ENCODE data around the gene ATP2A1. TPM values are rescaled to one million over a fixed set of nuclear protein-coding genes. Genes with fewer than 3 reads are reported as not detected.

ATP2A1 gene
- total RNA-seq, 1 donor, result 0.36 TPM

DNA sequence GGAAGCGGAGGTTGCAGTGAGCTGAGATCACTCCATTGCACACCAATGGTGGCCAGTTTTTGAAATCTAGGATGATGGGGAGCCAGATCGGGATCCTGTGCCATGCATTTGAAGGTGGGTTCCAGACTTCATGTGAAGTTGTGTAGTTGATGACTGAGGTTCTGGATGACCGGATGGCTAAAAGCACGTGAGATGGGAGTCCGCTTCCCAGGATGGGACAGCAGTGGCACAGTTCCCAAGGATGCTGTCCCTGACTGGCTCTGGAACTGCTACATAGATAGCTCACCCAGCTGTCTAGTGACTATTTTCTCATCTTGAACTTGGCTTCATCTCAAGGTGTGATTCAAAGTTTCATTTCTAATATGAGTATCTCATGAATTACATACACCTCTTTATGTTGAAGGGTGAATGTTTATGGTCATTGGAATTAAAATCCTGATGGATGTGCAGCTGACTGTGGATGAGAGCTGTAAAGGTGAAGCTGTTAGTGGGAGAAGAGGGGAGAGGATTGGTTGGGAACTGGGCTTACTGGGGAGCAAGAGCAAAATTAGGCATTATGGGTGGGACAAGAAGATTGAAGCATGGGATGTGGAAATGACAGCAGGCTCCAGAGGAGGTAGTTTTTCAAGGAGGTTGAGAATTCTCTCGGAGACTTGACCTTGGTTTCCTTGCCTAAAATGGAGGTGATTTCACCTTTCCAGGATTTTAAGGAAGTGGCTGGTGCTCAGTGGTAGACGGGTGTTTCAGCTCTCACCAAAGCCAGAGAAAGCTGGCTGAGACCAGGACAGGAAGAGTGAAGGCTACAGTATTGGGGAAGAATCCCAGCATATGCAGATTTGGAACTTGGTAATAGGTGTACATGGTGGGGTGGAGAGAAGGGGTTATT is 40.4 kb upstream of the ATP2A1 start:
- Histone ChIP-seq H3K9me3 (ENCODE audit: low read depth, low read length) (no peaks in the 10 kb centered on the region), H3K4me1 (ENCODE audit: insufficient read depth, low read length) (no peaks in the 10 kb centered on the region), H3K4me3 (ENCODE audit: insufficient read depth, low read length) (no peak overlapping the region), H3K4me2 (ENCODE audit: insufficient read depth, low read length) (no peak overlapping the region), H3K27me3 (ENCODE audit: insufficient read depth, low read length) (no peaks in the 10 kb centered on the region), H3K79me2 (ENCODE audit: insufficient read depth, low read length) (peaks cover 10% of the 10 kb centered on the region), H2AFZ (ENCODE audit: low read length) (no peak overlapping the region), H3K36me3 (ENCODE audit: insufficient read depth, low read length) (peaks cover 60% of the 10 kb centered on the region), H4K20me1 (ENCODE audit: insufficient read depth, low read length) (peaks cover 14% of the 10 kb centered on the region), H3K27ac (ENCODE audit: low read depth, low read length) (no peak overlapping the region)
- TF ChIP-seq, protein P1, sequence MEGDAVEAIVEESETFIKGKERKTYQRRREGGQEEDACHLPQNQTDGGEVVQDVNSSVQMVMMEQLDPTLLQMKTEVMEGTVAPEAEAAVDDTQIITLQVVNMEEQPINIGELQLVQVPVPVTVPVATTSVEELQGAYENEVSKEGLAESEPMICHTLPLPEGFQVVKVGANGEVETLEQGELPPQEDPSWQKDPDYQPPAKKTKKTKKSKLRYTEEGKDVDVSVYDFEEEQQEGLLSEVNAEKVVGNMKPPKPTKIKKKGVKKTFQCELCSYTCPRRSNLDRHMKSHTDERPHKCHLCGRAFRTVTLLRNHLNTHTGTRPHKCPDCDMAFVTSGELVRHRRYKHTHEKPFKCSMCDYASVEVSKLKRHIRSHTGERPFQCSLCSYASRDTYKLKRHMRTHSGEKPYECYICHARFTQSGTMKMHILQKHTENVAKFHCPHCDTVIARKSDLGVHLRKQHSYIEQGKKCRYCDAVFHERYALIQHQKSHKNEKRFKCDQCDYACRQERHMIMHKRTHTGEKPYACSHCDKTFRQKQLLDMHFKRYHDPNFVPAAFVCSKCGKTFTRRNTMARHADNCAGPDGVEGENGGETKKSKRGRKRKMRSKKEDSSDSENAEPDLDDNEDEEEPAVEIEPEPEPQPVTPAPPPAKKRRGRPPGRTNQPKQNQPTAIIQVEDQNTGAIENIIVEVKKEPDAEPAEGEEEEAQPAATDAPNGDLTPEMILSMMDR (IDR thresholded peaks at IDR 0.05; ENCODE audit: extremely low read depth, low read depth, low read length), result no peak
- no peak for DNase-seq (ENCODE audit: insufficient read length, low spot score, missing footprints)

DNA sequence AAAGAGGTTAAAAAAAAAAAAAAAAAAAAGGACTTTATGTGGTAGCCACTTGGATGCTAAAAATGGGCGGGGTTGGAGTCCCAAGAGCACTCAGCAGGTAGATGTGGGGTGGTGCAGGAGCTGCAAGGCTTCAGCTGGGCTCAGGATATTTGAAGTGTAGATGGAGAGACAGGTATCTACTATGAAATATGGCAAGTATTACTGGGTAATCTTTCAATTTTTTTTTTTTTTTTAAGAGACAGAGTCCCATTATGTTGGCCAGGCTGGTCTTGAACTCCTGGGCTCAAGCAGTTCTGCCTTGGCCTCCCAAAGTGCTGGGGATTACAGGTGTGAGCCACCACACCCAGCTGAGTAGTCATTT is 39.8 kb upstream of the ATP2A1 start:
- Histone ChIP-seq H3K36me3 (ENCODE audit: insufficient read depth, low read length) (peaks cover 60% of the 10 kb centered on the region), H3K4me3 (ENCODE audit: insufficient read depth, low read length) (no peak overlapping the region), H3K79me2 (ENCODE audit: insufficient read depth, low read length) (peaks cover 4% of the 10 kb centered on the region), H3K27me3 (ENCODE audit: insufficient read depth, low read length) (no peaks in the 10 kb centered on the region), H3K27ac (ENCODE audit: low read depth, low read length) (no peak overlapping the region), H3K4me1 (ENCODE audit: insufficient read depth, low read length) (no peaks in the 10 kb centered on the region), H3K4me2 (ENCODE audit: insufficient read depth, low read length) (no peak overlapping the region), H3K9me3 (ENCODE audit: low read depth, low read length) (no peaks in the 10 kb centered on the region), H4K20me1 (ENCODE audit: insufficient read depth, low read length) (peaks cover 11% of the 10 kb centered on the region), H2AFZ (ENCODE audit: low read length) (no peak overlapping the region)
- TF ChIP-seq, protein P1 (IDR thresholded peaks at IDR 0.05; ENCODE audit: extremely low read depth, low read depth, low read length), result no peak
- no peak for DNase-seq (ENCODE audit: insufficient read length, low spot score, missing footprints)

DNA sequence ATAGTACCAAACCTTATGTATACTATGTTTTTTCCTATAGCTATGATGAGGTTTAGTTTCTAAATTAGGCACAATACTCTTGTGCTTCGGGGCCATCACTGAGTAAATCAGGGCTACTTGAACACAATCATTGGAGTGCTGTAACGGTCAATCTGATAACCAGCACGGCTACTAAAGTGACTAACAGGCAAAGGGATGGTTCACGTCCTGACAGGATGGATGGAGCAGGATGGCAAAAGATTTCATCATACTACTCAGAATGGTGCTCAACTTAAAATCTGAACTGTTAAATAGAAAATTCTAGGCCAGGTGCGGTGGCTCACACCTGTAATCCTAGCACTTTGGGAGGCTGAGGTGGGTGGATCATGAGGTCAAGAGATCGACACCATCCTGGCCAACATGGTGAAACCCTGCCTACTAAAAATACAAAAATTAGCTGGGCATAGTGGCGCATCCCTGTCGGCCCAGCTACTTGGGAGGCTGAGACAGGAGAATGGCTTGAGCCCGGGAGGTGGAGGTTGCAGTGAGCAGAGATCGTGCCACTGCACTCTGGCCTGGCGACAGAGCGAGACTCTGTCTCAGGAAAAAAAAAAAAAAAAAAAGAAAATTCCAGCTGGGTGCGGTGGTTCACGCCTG is 39.2 kb upstream of the ATP2A1 start:
- H4K20me1 ChIP-seq (ENCODE audit: insufficient read depth, low read length), result peaks cover 9% of the 10 kb centered on the region
- DNase-seq (ENCODE audit: insufficient read length, low spot score, missing footprints), result no peak
- no peaks in the 10 kb centered on the region for H3K9me3 ChIP-seq (ENCODE audit: low read depth, low read length)
- H3K79me2 ChIP-seq (ENCODE audit: insufficient read depth, low read length), result peaks cover 9% of the 10 kb centered on the region
- H3K4me3 ChIP-seq (ENCODE audit: insufficient read depth, low read length), result no peak overlapping the region
- H3K4me2 ChIP-seq (ENCODE audit: insufficient read depth, low read length), result no peak overlapping the region
- peaks cover 60% of the 10 kb centered on the region for H3K36me3 ChIP-seq (ENCODE audit: insufficient read depth, low read length)
- no peak overlapping the region for H2AFZ ChIP-seq (ENCODE audit: low read length)
- no peaks in the 10 kb centered on the region for H3K27me3 ChIP-seq (ENCODE audit: insufficient read depth, low read length)
- no peaks in the 10 kb centered on the region for H3K4me1 ChIP-seq (ENCODE audit: insufficient read depth, low read length)
- H3K27ac ChIP-seq (ENCODE audit: low read depth, low read length), result no peak overlapping the region
- TF ChIP-seq, protein P1 (IDR thresholded peaks at IDR 0.05; ENCODE audit: extremely low read depth, low read depth, low read length), result no peak

DNA sequence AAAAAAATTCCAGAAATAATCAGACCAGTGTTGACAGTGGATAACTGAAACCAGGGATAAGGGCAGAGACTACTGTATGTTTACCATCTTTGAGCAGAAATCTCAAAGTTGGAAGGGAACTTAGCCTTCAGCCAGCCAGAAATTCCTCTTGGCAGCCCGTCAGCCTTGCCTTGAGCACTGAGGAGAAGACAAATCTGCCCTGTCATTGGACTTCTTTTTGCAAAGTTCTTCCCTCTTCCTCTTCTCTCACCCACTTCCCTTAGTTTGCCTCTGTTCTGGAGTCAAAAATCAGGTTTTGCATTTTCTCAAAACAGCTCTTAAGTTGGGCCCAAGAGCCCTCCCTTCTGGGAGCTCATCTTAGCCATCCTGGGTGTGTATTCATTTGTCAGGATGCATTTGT is 38.4 kb upstream of the ATP2A1 start:
- Histone ChIP-seq H4K20me1 (ENCODE audit: insufficient read depth, low read length) (peaks cover 5% of the 10 kb centered on the region), H3K36me3 (ENCODE audit: insufficient read depth, low read length) (peaks cover 60% of the 10 kb centered on the region), H3K27me3 (ENCODE audit: insufficient read depth, low read length) (no peaks in the 10 kb centered on the region), H3K4me3 (ENCODE audit: insufficient read depth, low read length) (no peak overlapping the region), H3K4me1 (ENCODE audit: insufficient read depth, low read length) (peaks cover 2% of the 10 kb centered on the region), H3K9me3 (ENCODE audit: low read depth, low read length) (no peaks in the 10 kb centered on the region), H3K79me2 (ENCODE audit: insufficient read depth, low read length) (peaks cover 14% of the 10 kb centered on the region), H3K4me2 (ENCODE audit: insufficient read depth, low read length) (no peak overlapping the region), H2AFZ (ENCODE audit: low read length) (no peak overlapping the region), H3K27ac (ENCODE audit: low read depth, low read length) (no peak overlapping the region)
- TF ChIP-seq, protein P1 (IDR thresholded peaks at IDR 0.05; ENCODE audit: extremely low read depth, low read depth, low read length), result no peak
- no peak for DNase-seq (ENCODE audit: insufficient read length, low spot score, missing footprints)

Data from osteoblast (primary cell).